Measurements from ENCODE around the gene PKP4.

PKP4 gene

DNA sequence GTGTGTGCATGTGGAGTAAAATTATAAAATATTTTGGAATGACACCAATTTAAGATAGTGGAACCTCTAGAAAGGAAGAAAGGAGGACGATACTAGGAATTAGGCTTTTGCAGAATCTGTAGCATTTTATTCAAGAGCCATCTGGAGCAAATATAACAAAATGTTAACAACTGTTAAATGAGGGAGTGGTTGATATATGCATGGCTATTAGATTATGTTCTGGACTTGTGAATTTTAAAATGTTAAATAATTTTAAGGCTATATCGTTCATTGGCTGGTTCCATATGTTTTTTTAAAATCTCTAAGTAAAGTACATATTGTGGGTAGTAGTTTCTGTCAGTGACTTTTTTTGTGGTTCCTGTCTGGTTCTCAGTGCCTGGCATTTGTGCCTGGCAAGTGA is 123.2 kb downstream of the PKP4 start:
- Histone ChIP-seq H3K27me3 (ENCODE audit: control insufficient read depth in 1 of 2, insufficient read depth in 2 of 2, low read length in 2 of 2) (no peaks in the 10 kb centered on the region), H3K4me1 (ENCODE audit: insufficient read depth, low read length) (no peaks in the 10 kb centered on the region), H3K9me3 (ENCODE audit: low read length) (no peaks in the 10 kb centered on the region), H3K9ac (ENCODE audit: low read length) (no peak overlapping the region), H3K36me3 (ENCODE audit: insufficient read depth, low read length) (no peaks in the 10 kb centered on the region), H3K4me3 (ENCODE audit: low read depth in 1 of 2, low read length in 2 of 2) (no peak overlapping the region), H3K27ac (ENCODE audit: low read depth, low read length) (no peak overlapping the region)

DNA sequence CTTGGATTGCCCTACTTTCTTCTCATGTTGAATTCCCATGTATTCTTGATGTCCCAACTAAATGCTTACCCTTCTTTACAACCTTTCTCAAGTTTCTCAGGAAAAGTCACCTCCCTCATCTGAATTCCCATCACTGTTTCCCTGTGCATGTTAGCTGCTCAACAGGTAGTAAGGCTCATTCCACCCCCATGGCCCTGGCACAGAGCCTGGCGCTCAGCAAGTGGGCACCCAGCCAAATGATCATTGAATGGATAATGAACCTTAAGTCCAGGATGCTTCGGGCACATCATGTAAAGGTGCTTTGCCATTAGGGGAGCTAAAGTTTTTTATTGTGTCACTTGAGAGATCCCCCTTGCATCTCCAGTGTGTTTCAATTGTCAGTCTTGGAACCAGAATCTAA is 124.0 kb downstream of the PKP4 start:
- Histone ChIP-seq H3K4me3 (ENCODE audit: low read depth in 1 of 2, low read length in 2 of 2) (no peak overlapping the region), H3K27me3 (ENCODE audit: control insufficient read depth in 1 of 2, insufficient read depth in 2 of 2, low read length in 2 of 2) (no peaks in the 10 kb centered on the region), H3K4me1 (ENCODE audit: insufficient read depth, low read length) (no peaks in the 10 kb centered on the region), H3K36me3 (ENCODE audit: insufficient read depth, low read length) (no peaks in the 10 kb centered on the region), H3K9ac (ENCODE audit: low read length) (no peak overlapping the region), H3K27ac (ENCODE audit: low read depth, low read length) (no peak overlapping the region), H3K9me3 (ENCODE audit: low read length) (no peaks in the 10 kb centered on the region)

DNA sequence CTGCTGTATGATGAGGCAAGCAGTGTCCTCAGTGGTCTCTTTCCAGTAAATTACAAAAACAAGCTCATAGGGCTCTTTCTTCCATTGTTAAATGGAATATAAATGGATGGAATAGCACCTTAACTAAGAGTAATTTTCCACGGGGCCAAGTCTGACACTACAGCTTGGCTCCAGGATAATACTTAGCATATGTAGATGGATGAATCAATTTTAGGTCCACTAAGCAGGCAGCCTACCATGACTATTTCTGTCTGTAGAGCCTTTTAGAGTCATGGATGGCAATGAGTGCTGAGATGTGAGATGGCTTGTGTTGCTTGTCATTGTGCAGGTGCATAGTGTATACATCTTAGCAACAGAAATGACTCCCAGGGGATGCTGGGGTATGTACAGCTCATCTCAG is 125.9 kb downstream of the PKP4 start:
- no peaks in the 10 kb centered on the region for H3K9me3 ChIP-seq (ENCODE audit: low read length)
- no peak overlapping the region for H3K9ac ChIP-seq (ENCODE audit: low read length)
- no peak overlapping the region for H3K27ac ChIP-seq (ENCODE audit: low read depth, low read length)
- H3K4me3 ChIP-seq (ENCODE audit: low read depth in 1 of 2, low read length in 2 of 2), result no peak overlapping the region
- no peaks in the 10 kb centered on the region for H3K27me3 ChIP-seq (ENCODE audit: control insufficient read depth in 1 of 2, insufficient read depth in 2 of 2, low read length in 2 of 2)
- H3K4me1 ChIP-seq (ENCODE audit: insufficient read depth, low read length), result no peaks in the 10 kb centered on the region
- H3K36me3 ChIP-seq (ENCODE audit: insufficient read depth, low read length), result no peaks in the 10 kb centered on the region

DNA sequence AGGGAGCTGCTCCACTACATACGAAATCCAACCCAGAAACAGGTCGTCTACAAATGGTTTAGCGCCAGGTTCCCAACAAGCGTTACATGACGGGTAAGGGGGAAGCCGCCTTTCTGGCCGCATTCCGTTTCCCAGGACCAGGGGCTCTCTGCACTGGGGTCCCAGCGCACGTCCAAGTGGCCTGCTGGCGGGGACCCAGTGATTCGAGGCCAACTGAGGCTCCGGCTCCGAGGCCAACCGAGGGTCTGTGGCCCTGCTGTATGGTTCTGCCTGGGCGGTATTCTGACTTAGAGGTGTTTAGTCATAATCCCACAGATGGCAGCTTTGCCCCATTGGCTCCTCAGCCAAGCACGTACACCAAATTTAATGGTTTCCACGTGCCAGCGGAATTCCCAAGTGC is 127.2 kb downstream of the PKP4 start:
- Histone ChIP-seq H3K9me3 (ENCODE audit: low read length) (no peaks in the 10 kb centered on the region), H3K27ac (ENCODE audit: low read depth, low read length) (no peak overlapping the region), H3K27me3 (ENCODE audit: control insufficient read depth in 1 of 2, insufficient read depth in 2 of 2, low read length in 2 of 2) (no peaks in the 10 kb centered on the region), H3K4me3 (ENCODE audit: low read depth in 1 of 2, low read length in 2 of 2) (no peak overlapping the region), H3K4me1 (ENCODE audit: insufficient read depth, low read length) (no peaks in the 10 kb centered on the region), H3K9ac (ENCODE audit: low read length) (no peak overlapping the region), H3K36me3 (ENCODE audit: insufficient read depth, low read length) (no peaks in the 10 kb centered on the region)

DNA sequence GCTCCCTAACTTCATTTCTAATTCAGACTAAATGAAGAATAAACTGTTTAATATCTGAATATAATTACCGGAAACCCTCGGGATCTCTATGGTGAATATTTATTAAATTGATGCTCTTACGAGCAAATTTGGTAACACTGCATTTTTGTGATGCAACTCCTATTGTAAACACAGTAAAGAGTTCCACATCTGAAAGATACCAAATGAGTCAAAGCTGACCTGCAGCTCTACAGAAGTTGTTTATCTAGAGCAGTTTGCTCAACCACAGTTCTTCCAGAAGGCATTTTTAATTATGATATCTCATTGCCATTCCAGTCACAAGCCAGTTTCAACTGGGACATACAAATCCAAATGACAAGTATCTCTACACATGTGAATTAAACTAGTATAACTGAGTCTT is 129.7 kb downstream of the PKP4 start:
- H3K27ac ChIP-seq (ENCODE audit: low read depth, low read length), result no peak overlapping the region
- no peaks in the 10 kb centered on the region for H3K9me3 ChIP-seq (ENCODE audit: low read length)
- H3K4me1 ChIP-seq (ENCODE audit: insufficient read depth, low read length), result no peaks in the 10 kb centered on the region
- no peaks in the 10 kb centered on the region for H3K36me3 ChIP-seq (ENCODE audit: insufficient read depth, low read length)
- no peak overlapping the region for H3K9ac ChIP-seq (ENCODE audit: low read length)
- no peak overlapping the region for H3K4me3 ChIP-seq (ENCODE audit: low read depth in 1 of 2, low read length in 2 of 2)
- no peaks in the 10 kb centered on the region for H3K27me3 ChIP-seq (ENCODE audit: control insufficient read depth in 1 of 2, insufficient read depth in 2 of 2, low read length in 2 of 2)

DNA sequence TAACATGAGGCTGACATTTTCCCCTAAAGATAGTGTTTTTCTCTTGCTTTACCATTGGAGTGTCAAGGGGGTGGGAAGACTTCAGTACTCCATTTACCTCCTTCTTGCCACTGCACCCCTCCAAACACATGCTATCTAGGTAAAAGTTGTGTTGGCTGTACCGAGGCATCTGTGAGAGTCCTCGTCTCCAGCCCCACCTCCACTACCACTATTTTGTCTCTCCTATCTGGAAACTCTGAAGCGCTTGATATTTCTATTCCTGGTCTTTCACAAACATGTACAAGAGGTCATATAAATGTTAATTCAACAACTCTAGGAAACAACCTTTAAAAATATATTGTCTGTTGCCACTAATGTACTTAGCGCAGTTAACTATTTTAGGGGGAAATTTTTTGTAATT is 132.6 kb downstream of the PKP4 start:
- H3K4me1 ChIP-seq (ENCODE audit: insufficient read depth, low read length), result no peaks in the 10 kb centered on the region
- H3K36me3 ChIP-seq (ENCODE audit: insufficient read depth, low read length), result no peaks in the 10 kb centered on the region
- no peaks in the 10 kb centered on the region for H3K9me3 ChIP-seq (ENCODE audit: low read length)
- H3K4me3 ChIP-seq (ENCODE audit: low read depth in 1 of 2, low read length in 2 of 2), result no peak overlapping the region
- no peak overlapping the region for H3K9ac ChIP-seq (ENCODE audit: low read length)
- no peaks in the 10 kb centered on the region for H3K27me3 ChIP-seq (ENCODE audit: control insufficient read depth in 1 of 2, insufficient read depth in 2 of 2, low read length in 2 of 2)
- no peak overlapping the region for H3K27ac ChIP-seq (ENCODE audit: low read depth, low read length)

DNA sequence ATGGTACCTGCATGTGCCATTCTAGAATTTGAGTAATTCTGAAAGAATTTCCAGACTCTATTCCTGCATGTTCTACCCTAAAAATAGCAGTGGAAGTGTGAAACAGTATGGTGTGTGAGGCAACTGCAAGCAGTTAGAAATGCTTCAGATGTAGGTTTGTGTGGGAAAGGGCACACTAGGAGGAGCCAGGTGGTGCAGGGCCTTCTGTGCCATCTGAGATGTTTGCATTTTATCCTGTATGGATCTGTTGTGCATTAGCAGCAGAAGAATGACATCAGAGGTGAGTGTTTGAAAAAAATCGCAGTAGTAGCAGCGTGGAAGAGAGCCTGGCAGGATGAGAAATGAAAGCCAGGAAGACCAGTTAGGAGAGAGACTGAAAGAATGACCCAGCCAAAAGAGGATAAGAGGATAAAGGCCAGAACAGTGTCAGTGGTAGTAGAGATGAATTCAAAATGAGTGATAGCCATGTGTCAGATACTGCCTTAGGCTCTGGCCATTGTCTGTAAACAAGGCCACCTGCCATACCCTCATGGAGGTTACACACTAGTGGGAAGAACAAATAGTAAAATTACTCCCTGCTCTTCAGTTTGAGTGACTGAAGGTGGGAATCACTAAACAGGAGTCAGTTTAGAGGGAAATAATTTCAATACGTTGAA is 142.2 kb downstream of the PKP4 start:
- Histone ChIP-seq H3K4me3 (ENCODE audit: low read depth in 1 of 2, low read length in 2 of 2) (no peak overlapping the region), H3K4me1 (ENCODE audit: insufficient read depth, low read length) (peaks cover 5% of the 10 kb centered on the region), H3K27ac (ENCODE audit: low read depth, low read length) (no peak overlapping the region), H3K36me3 (ENCODE audit: insufficient read depth, low read length) (no peaks in the 10 kb centered on the region), H3K9ac (ENCODE audit: low read length) (no peak overlapping the region), H3K27me3 (ENCODE audit: control insufficient read depth in 1 of 2, insufficient read depth in 2 of 2, low read length in 2 of 2) (no peaks in the 10 kb centered on the region), H3K9me3 (ENCODE audit: low read length) (no peaks in the 10 kb centered on the region)

DNA sequence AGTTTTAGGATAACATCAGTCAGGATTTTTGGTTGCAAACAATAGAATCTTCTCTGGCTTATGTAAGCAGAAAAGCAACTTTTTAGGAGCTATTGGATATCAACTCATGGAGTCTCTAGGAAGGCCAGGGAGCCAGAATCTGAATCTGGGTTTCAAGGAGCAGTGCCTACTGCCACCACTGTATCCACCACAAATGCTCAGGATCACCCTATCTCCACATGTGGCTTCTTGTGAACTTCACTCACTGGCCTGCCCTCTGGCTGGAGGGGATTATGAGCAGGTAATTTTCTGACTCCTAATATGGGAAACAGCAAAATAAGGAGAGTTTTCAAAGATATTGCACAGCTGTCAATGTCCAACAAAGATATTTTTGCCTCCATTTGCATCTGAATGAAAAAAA is 142.9 kb downstream of the PKP4 start:
- Histone ChIP-seq H3K27ac (ENCODE audit: low read depth, low read length) (no peak overlapping the region), H3K4me1 (ENCODE audit: insufficient read depth, low read length) (peaks cover 5% of the 10 kb centered on the region), H3K4me3 (ENCODE audit: low read depth in 1 of 2, low read length in 2 of 2) (no peak overlapping the region), H3K9ac (ENCODE audit: low read length) (no peak overlapping the region), H3K27me3 (ENCODE audit: control insufficient read depth in 1 of 2, insufficient read depth in 2 of 2, low read length in 2 of 2) (no peaks in the 10 kb centered on the region), H3K36me3 (ENCODE audit: insufficient read depth, low read length) (no peaks in the 10 kb centered on the region), H3K9me3 (ENCODE audit: low read length) (no peaks in the 10 kb centered on the region)

DNA sequence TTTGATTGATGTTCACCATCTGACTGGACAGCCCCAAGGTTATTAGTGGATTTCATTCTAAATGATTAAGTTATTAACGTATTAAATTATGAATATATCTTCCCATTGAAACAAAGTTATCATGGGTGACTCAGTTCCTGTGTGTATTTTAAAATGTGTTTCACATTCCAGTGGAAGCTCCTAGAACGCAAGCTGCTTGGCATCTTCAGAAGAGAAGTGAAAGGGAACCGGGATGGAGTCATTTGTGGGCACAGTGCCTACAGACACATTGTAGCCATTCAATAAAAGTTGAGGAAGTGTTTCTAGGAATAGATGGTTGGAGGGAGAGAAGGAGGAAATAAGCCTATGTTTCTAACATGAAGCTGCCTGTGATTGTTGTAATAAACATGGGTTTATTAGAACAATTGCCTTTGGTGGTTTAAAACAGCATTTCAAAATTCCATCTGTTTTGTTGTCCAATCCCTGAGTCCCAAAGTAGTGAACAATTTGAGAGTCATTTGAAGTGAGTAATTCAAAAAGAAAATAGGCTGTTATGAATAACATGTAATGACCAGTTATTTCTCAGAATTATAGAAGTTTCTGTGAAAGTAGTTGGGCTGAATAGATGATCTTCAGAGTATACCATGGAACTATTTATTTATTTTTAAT is 143.5 kb downstream of the PKP4 start:
- peaks cover 5% of the 10 kb centered on the region for H3K4me1 ChIP-seq (ENCODE audit: insufficient read depth, low read length)
- no peaks in the 10 kb centered on the region for H3K9me3 ChIP-seq (ENCODE audit: low read length)
- H3K4me3 ChIP-seq (ENCODE audit: low read depth in 1 of 2, low read length in 2 of 2), result no peak overlapping the region
- no peak overlapping the region for H3K27ac ChIP-seq (ENCODE audit: low read depth, low read length)
- H3K36me3 ChIP-seq (ENCODE audit: insufficient read depth, low read length), result no peaks in the 10 kb centered on the region
- H3K27me3 ChIP-seq (ENCODE audit: control insufficient read depth in 1 of 2, insufficient read depth in 2 of 2, low read length in 2 of 2), result no peaks in the 10 kb centered on the region
- no peak overlapping the region for H3K9ac ChIP-seq (ENCODE audit: low read length)

DNA sequence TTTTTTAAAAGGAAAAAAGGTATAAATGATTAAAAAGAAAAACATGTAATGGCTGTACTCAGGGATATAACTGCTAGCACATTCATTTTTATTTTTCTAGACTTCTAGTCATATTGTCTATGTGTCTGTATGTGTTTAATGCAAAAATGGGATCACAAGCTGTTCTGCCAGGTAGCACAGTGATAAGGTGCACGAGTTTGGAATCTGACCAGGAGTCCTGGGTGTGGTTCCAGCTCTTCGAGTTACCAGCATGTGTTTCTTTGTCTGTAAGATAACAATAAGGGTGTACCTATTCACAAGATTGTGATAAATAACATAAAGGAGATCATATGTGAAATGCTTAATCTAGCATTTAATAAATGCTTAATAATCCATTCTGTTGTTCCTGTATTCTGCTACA is 145.3 kb downstream of the PKP4 start:
- no peaks in the 10 kb centered on the region for H3K9me3 ChIP-seq (ENCODE audit: low read length)
- no peak overlapping the region for H3K4me3 ChIP-seq (ENCODE audit: low read depth in 1 of 2, low read length in 2 of 2)
- H3K36me3 ChIP-seq (ENCODE audit: insufficient read depth, low read length), result no peaks in the 10 kb centered on the region
- H3K27me3 ChIP-seq (ENCODE audit: control insufficient read depth in 1 of 2, insufficient read depth in 2 of 2, low read length in 2 of 2), result no peaks in the 10 kb centered on the region
- no peak overlapping the region for H3K9ac ChIP-seq (ENCODE audit: low read length)
- H3K4me1 ChIP-seq (ENCODE audit: insufficient read depth, low read length), result peaks cover 5% of the 10 kb centered on the region
- H3K27ac ChIP-seq (ENCODE audit: low read depth, low read length), result no peak overlapping the region

DNA sequence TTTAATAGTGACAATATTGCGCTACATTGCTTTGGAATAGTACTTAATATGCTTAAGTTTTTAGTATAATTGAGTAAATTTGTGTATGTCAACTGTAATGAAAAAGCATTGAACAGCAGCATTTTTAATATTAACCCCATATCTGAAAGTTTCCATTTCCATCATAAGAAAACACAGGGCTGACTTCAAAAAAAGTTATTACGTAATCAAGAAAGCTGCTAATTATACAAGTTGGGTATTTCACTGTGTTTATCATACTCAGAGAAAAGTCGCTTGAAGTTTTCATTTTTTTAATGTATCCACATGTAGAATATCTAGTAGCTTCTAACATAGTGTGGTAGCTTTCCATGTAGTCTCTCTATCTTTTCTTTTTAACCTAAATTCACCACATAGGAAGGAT is 146.5 kb downstream of the PKP4 start:
- H3K27ac ChIP-seq (ENCODE audit: low read depth, low read length), result no peak overlapping the region
- H3K36me3 ChIP-seq (ENCODE audit: insufficient read depth, low read length), result no peaks in the 10 kb centered on the region
- no peak overlapping the region for H3K4me3 ChIP-seq (ENCODE audit: low read depth in 1 of 2, low read length in 2 of 2)
- no peaks in the 10 kb centered on the region for H3K9me3 ChIP-seq (ENCODE audit: low read length)
- H3K9ac ChIP-seq (ENCODE audit: low read length), result no peak overlapping the region
- peaks cover 5% of the 10 kb centered on the region for H3K4me1 ChIP-seq (ENCODE audit: insufficient read depth, low read length)
- H3K27me3 ChIP-seq (ENCODE audit: control insufficient read depth in 1 of 2, insufficient read depth in 2 of 2, low read length in 2 of 2), result no peaks in the 10 kb centered on the region

DNA sequence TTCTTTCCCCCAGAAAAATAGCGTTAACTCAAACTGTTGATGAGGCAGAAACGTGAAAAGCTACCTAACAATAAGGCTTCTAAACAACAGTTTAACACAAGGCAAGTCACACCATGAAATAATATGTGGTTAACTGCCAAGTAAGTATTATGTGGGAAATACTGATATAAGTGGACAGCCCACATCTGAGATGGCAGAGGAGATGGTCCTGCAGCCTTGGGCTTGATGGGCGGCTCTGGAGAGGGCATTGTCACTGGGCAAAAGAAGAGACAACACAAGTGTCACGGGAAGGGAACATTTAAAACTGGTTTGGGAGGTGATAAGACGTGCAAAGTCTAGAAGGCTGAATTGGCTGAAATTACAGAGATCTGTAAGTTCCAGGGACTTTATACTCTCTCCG is 147.2 kb downstream of the PKP4 start:
- peaks cover 5% of the 10 kb centered on the region for H3K4me1 ChIP-seq (ENCODE audit: insufficient read depth, low read length)
- H3K9ac ChIP-seq (ENCODE audit: low read length), result no peak overlapping the region
- no peak overlapping the region for H3K27ac ChIP-seq (ENCODE audit: low read depth, low read length)
- H3K4me3 ChIP-seq (ENCODE audit: low read depth in 1 of 2, low read length in 2 of 2), result no peak overlapping the region
- H3K27me3 ChIP-seq (ENCODE audit: control insufficient read depth in 1 of 2, insufficient read depth in 2 of 2, low read length in 2 of 2), result no peaks in the 10 kb centered on the region
- no peaks in the 10 kb centered on the region for H3K36me3 ChIP-seq (ENCODE audit: insufficient read depth, low read length)
- H3K9me3 ChIP-seq (ENCODE audit: low read length), result no peaks in the 10 kb centered on the region
